NCI-H1105 treated with DMSO at 0.1 percent for 48 hours (cell line): ENCODE data around the gene GPC4.
"Not testable (repeated sequence)": the region's sequence is repeated elsewhere in the genome, so short reads cannot be mapped to it uniquely, and the experiment has no call there.

Experiments
- DNase-seq: peaks from one replicate; lab custom pipeline; 2025; lab: John Stamatoyannopoulos, UW

Gene GPC4

DNA sequence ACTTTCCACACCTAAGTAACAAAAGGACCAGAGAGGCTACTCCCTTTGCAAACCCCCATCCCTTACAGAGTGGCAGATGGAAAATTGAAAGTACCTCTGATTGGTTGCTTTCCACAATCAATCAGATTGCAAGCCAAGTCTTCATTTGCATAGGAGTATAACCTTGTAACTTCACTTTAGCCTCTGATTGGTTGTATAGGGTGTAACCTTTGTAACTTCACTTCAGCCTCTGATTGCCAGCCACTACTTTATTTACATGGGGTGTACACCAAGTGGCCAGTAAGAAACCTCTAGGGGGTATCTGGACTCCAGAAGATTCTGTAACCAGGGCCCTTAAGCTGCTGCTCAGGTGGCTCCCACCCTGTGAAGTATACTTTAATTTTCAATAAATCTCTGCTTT, 48.6 kb downstream of the GPC4 start:
- no peak for DNase-seq

DNA sequence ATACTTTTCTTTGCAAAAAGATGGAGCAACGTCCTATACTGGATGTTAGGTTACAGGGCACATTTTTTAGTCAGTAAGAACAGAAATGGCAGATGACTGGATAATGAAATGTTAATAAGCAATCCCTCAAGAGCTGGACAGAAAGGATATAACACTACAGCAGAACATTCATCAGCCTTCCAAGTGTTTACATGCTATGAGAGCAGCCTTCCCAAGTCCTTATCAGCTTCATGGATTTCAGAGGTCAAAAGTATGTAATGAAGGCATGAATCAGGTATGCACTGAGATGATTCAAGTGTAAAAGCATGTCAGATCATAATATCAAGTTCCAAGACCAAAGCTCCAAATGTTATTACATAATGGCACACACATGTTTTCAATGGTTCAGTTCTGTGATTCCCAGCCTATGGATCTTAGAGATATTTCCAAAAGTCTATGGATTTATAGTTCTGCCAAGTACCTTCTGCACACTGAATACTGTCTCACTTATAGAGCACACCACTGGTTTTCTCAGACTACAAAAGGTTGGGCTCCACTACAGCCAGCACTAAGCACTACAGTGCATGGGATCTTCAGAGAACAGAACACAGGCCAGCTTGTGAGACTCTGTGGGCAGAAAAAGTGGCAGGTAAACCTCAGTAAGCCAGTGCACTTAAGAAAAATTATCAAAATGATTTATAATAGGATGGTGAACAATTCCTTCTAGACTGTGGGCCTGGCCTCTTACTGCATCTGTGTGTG, 49.2 kb downstream of the GPC4 start:
- no peak for DNase-seq

DNA sequence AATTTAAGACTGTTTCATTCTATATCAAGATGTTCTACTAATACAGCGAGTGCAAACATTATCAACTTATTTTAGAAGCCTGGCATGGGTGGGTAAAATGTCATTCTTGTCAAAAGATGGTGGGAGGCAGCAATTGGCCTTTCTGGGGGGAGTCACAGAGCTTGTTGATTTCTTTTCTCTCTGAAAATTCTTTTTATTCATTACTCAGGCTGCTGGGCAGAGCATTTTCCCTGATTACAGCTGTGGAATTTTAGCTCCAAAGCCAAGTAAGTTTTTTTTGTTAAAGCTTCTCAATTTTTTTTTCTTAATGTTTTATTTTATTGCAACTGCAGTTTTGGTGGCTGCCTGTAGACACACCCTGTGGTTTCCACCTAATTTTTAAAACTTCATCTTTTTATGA, 50.4 kb downstream of the GPC4 start:
- no peak for DNase-seq

DNA sequence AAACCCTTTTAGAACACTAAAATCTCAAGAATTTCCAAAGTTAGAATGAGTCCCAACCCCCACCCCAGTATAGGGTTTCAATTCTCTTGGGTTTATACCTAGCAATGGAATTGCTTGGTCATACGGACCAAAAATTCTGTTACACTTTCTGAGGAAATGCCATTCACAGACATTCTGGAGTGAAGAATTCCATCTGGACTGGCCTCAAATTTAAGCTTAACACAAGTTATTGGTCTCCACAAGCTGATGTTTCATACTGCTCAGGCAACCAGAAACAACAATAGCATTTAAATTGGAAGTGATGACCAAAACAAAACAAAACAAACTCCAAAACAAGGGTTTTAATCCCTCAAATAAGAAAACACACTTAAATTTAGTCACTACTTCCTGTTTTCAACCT, 51.1 kb downstream of the GPC4 start:
- no peak for DNase-seq

DNA sequence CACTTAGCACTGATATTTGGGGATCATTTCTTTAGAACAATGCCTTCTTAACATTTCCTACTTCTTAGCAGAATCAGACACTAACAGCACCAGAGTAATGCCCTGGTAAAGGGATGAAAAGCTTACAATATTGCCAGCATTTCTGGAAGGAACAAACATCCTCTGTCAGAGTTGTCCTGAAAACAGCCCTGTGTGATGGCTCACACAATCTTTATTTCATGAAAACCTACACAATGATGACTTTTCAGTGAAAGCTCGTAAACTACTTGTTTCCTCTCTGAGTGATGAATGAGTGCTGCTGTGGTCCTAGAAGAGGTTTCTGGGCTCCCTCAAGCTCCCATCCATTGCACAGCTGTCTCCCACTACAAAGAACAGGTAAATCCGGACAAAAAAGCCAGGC, 52.8 kb downstream of the GPC4 start:
- no peak for DNase-seq

DNA sequence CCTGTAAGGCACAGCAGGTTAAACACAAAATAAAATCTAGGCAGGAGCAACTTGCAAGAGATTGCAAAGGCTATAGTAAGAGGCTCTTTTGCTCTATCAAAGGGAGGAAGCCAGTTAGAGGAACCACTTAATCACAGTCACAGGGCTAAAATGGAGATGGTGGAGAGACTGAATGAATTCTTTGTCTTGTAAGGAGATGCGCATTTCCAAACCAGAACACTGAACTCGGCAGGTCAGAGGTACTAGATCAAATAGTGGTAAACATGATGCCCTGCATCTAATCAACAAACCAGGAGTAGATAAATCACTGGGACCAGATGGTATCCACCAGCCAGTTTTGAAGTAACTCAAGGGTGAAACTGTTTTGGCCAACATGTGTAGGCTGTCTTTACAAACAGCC, 55.8 kb downstream of the GPC4 start:
- DNase-seq, result no peak

DNA sequence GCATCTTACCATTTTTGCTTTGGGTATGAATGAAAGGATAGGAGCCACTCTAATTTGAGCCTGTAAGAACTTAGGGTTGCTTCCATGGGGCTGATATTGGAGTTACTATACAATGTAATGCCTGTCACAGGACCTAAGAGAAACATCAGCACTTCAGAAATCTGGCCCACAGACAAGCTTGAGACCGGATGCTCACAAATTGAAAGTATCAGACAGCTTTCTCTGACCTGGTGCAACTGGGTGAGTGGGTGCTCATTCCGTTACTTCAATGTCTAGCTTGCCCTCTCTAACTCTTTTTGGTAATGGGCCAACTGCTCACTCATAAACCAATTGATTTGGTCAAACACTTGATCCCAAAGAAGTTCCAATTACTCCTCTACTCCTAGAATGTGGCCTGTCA, 62.1 kb downstream of the GPC4 start:
- no peak for DNase-seq

DNA sequence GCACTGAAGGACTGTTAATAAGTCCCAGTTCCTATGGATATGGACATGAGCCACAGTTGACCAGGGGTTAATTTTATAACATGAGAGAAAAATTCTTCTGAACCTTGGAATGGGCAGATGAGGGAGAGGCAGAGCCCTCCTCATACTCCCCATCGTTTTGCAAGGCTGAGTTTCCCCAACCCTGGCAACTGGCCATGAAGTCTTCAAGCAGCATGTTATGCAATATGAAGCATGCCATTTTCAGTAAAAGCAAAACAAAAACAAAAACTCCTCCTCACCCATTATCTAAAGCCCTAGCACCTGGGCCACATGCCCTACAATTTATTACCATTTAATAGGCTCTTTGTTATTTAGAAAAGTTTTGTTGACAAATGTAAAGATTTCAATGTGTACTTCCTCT, 64.5 kb downstream of the GPC4 start:
- DNase-seq, result peak; percentile 71

DNA sequence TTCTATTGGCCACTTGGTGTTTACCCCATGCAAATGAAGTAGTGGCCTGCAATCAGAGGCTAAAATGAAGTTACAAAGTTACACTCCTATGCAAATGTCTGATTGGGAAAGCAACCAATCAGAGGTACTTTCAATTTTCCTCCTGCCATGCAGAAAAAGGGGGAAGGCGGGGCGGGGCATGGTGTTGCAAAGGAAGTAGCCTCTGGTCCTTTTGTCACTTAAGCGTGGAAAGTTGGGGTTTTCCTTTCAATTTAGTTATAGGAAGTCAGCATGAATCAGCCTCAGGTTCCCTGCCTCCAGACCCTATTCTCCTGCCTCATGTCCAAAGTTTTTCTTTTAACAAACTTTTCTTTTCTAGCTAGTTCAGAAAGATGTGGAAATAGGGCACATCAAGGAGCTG, 69.3 kb downstream of the GPC4 start:
- DNase-seq, result no peak

DNA sequence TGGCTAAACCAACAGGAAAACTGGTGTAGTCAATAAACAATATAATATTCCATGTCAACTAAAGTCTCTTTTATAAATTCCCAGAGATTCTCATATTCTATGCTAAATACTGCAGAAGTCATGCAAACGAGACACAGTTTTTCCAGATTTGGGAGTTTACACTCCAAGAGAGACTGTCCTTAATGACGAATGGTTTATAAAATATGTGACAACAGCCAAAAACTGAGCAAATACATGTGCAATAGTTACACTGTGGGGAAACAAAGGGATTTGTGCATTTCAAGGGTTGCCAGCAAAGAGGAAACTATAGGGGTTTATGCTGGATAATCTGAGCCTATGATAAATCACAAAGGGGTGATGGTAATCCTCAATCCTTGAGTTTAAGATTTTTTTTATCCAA, 75.7 kb downstream of the GPC4 start:
- DNase-seq, result no peak

DNA sequence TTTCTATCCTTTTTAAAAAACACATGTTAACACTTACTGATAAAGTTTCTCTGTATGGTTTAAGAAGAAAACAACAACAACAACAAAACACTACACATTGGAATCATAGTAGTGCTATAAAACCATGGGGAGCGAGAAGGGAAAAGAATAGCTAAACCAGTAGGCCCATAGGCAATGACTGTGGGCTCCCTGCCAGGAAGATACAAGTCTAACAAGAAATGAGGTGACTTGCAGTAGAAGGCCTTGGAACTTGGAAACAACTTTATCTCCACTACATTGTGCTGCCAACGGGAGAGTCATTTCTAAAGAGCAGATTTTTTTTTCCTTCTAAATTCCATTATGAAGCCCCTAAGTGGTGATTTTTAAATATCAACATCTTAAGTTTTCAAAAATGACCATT, 78.0 kb downstream of the GPC4 start:
- no peak for DNase-seq

DNA sequence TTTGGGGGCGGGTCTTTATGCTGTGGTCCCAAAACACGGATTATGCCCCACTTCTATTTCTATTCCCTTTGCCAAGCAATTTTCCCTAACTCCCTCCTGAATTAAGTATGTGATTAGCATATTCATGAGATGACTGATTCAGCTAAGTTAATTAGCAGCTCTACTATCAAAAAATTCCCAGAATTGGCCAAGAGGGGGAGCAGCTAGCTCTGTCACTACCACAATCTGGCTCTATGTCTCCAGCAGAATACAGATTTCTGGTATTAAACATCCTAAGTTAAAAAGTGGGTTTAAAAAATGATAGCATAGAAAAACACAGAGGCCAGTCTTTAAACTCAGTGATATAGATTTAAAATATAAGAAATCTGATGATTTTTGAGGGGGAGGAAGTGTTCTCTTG, 80.3 kb downstream of the GPC4 start:
- DNase-seq, result peak; percentile 25

DNA sequence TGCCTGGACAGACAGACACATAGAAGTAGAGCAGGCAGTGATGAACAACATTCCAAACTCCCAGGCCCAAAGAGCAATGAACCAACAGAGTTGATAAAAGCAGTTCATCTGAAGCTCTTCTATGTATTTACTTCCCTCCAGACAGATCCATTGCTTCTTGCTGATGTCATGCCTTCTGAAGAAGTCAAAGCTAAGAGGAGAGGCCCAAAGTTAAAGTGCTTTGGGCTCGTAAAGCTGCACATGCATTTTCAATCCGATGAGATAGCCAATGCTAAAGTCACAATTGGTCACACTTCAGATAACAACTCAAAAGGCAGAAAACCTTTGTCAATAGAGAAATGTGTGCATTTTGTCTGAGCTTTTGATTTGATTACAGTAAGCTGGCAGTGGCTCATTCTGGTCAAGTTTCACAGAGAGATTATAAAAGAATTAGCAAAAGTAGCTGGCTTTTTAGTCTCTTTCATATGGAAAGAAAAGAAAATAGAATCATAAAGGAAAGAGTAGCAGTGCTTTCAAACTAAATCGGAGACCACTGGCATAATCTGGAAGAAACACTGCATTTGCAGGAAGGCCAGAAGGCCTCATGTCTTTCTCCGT, 82.0 kb downstream of the GPC4 start:
- DNase-seq, result no peak

DNA sequence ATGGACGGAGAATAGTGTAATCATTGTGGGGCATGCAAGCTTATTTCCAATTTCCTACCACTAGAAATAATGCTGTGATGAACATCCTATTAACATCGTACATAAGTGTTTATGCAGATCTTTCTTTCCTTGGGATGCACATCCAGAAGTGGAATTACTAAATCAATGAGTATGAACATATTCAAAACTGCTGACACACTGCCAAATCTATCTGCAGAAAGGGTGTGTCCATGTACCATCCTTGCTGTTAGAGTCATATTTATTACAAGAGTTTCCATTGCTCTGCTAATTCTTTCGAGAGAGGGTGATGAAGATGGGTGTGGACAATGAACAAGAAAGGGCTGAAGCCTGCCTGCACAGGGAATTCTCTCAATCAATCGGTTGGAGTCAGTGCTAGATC, 82.6 kb downstream of the GPC4 start:
- no peak for DNase-seq

DNA sequence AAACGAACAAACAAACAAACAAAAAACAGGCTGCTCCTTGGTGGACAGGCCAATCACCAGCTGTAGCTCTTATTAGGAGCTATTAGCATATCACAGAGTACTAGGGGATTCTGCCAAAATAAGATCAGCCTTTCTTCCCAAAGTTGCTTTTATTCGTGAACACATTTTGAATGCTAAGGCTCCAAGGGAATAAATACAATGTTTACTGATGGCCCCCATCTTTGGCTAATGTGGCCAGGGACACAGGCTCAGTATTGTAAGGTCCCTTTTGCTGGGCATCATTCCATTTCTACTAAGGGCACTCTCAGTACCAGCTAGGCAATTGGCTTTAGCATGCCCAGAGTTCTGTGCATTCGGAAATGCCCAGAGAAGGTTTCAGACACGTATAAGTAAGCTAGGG, 84.3 kb downstream of the GPC4 start:
- DNase-seq, result no peak

DNA sequence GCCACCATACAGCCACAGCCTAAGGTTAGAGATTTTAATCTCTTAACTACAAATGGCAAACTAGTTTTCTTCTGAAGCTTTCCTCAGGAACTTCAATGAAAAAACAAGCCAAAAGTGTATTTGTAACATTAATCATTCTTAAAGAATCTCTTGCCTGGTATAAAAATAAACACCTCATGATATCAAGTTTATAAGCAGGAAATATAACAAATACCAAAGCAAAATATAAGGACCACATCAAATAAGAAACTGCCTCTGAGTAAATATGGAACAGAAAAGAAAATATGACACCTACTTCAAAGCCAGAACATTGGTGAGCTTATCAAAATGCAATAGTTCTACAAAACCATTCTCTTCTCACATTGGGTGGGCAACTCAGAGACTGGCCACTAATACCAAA, 89.9 kb downstream of the GPC4 start:
- no peak for DNase-seq

DNA sequence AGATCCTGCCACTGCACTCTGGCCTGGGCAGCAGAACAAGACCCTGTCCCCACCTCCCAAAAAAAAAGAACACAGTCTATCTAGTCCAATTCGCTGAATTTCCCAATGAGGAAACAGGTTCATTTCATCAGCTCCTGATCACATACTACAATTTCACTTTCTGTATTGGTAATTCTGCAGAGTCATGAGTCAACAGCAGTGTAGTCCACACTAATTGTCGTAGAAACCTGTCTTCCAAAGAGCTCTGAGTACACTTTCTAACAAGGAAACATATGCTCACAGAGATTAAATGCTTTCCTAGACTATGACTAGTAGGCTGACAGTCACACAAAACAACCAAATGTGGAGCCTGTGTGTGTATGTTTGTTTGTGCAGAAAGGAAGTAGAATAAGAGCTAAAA, 91.9 kb downstream of the GPC4 start:
- no peak for DNase-seq

DNA sequence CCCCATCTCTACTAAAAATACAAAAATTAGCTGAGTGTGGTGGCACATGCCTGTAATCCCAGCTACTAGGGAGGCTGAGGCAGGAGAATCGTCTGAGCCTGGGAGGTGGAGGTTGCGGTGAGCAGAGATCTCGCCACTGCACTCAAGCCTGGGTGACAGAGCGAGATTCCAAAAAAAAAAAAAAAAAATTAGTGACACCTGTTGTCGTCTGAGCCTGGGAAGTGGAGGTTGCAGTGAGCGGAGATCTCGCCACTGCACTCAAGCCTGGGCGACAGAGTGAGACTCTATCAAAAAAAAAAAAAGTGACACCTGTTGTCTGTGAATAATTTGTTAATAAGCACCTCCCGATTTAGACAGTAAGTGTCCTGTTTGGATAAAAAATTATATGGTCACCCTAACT, 93.0 kb downstream of the GPC4 start:
- not testable (repeated sequence) for DNase-seq

DNA sequence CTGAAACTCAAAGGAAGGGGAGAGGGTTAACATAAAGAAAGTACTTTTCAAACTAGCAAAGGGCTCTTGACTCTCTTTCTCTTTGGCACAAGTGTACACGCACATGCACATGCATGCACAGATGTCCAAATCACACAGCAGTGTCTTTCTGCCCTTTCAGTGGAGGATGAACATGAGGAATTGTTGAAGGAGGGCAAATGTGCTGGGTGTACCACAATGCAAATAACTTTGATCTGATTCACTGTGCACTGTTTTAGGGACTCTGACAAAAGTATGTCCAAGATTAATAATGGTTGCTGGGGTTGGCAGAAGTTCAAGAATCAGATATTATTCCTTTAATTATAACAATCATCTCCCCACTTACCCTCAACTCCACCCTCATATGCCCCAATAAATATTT, 93.8 kb downstream of the GPC4 start:
- no peak for DNase-seq

DNA sequence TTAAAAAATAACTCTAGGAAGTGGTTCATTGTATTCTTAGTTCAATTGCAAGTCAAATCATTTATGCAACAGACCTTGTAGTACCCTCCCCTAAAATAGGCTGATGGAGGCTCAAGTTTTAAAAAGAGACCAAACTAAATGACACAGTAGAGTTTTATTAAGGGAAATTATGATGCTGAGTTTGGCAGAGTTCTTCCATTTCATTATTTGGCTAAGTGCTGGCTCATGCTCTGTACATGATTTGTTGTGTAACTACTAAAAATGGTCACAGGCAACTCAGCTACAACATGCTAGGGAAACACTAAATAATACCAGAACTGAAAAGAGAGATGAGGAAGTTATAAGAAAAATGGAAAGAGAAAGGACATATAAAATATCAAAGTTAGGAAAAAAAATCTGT, 101.0 kb downstream of the GPC4 start:
- no peak for DNase-seq

DNA sequence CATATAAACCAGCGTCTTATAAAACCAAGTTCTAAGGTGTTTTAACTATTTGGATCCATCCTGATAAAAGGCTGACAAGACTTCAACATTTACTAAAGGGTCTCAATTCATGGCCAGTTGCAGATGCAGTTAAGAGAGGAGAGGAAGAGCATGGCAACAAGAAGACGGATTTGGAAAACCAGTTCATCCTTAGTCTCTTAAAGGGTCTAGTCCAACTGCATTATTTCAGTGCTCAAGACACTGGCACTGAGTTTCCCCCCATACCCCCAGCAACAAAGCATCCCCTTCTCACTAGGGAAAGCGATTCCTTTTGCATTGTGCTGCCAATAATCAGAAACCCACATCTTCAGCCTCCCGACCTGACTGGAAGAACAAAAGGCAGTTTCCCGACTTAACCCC, 106.8 kb downstream of the GPC4 start:
- no peak for DNase-seq

DNA sequence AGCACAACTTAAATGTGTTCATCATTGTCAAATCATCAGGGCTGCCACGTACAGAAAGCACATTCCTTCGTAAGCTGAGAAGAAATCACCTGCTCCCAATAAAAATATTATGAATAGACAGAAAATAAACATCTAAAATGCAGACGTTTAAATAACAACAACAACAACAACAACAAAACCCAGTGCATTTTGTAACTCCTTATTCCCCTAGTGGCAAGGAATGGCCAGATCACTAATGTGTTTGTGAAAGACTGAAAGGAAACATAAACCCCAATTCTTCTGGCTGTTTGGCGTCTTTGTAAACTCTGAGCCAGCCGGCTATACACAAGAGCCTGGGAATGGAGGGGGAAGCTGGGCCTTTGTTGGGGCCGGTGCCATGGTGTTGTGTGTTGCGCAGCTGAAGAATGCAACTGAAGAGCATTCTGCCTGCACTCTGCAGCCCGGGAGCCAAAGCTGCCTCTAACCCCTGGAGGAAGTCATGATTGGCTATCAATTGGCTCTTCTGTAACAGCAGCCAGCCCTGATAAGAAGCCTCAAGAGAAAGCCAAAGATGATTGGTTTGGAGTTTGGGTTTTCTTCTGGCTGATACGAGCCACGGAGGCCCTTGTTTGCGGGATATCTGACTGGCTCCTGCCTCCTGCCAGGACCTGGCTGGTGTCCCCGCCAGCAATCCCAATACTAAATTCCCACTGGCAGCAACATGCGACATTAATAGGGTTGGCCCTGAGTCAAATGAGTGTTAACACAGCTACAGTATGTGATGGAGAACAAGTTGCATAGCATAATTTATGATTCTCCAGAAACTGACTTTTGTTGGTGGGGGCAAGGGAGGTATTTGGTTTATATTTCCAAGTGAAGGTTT, 107.4 kb downstream of the GPC4 start:
- no peak for DNase-seq

DNA sequence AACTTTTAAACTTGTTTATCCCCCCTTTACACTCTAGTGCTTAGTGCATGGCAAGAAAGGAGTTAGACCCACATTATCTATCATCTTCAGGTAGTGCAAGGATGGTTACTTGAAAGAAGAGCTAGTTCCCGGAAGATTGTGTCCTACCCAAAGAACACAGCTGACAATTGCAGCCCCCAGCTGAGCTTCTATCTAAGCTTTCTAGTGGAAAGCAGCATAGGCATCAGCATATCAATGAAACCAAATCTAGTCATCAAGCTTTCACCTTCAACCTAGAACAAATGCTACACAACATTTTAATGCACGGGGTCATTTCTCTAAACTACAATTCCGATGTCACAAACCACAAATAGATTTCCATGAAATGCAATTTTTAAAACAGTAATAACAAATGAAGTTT, 108.2 kb downstream of the GPC4 start:
- no peak for DNase-seq
